ENCODE data around the gene KCNK13.
"Not testable (repeated sequence)": the region's sequence is repeated elsewhere in the genome, so short reads cannot be mapped to it uniquely, and the experiment has no call there.

Gene KCNK13

GRCh38 chr14:90193925-90194324, 132.1 kb downstream of the KCNK13 start:
- peak; percentile 6 for DNase-seq (ENCODE audit: low spot score)

GRCh38 chr14:90194706-90195105, 132.9 kb downstream of the KCNK13 start:
- DNase-seq (ENCODE audit: low spot score): no peak

GRCh38 chr14:90198541-90199060, 136.8 kb downstream of the KCNK13 start:
- no peak for DNase-seq (ENCODE audit: low spot score)

- DNase-seq (ENCODE audit: low spot score): not testable (repeated sequence)
These were observed 138.8 kb downstream of the KCNK13 start for GRCh38 chr14:90200546-90200945.

- no peak for DNase-seq (ENCODE audit: low spot score)
These were observed 139.6 kb downstream of the KCNK13 start for GRCh38 chr14:90201344-90201743.

- no peak for DNase-seq (ENCODE audit: low spot score)
These were observed 142.7 kb downstream of the KCNK13 start for GRCh38 chr14:90204516-90204915.

- DNase-seq (ENCODE audit: low spot score): no peak
These were observed 151.4 kb downstream of the KCNK13 start for GRCh38 chr14:90213099-90213748.

GRCh38 chr14:90228478-90228877, 166.7 kb downstream of the KCNK13 start:
- DNase-seq (ENCODE audit: low spot score): no peak

GRCh38 chr14:90229942-90230341, 168.1 kb downstream of the KCNK13 start:
- DNase-seq (ENCODE audit: low spot score): not testable (repeated sequence)
